K562 (cell line): Measurements from ENCODE around the gene CGREF1. TPM values are rescaled to one million over a fixed set of nuclear protein-coding genes. Genes with fewer than 3 reads are reported as not detected.

Experiments
- BHLHE40 ChIP-seq: IDR thresholded peaks from 2 replicates; pipeline ENCODE4 v1.6.1; 2011; ENCODE audit warnings: low read length, improper control_type of control experiment
- CBFB ChIP-seq: sonication (generic); formaldehyde crosslinking; IDR thresholded peaks from 2 replicates; pipeline ENCODE4 v1.4.0; 2020; ENCODE audit warnings: mild to moderate bottlenecking, missing genetic modification reagents
- DACH1 ChIP-seq: fragments of 450-650 bp; IDR thresholded peaks from 2 replicates; pipeline ENCODE4 v1.6.1; 2018; ENCODE audit not compliant: partially characterized antibody
- DDX20 ChIP-seq: fragments of 450-650 bp; IDR thresholded peaks from 2 replicates; pipeline ENCODE4 v1.6.1; 2016; ENCODE audit warnings: missing genetic modification characterization, low read depth, mild to moderate bottlenecking, missing compliant biosample characterization, moderate library complexity
- E2F4 ChIP-seq: sonication (generic); formaldehyde crosslinking; IDR thresholded peaks from 2 replicates; pipeline ENCODE4 v1.8.0; 2022; ENCODE audit warnings: mild to moderate bottlenecking, low read depth, missing genetic modification reagents
- E2F6 ChIP-seq, 2 experiments: IDR thresholded peaks; 2 replicates each; pipeline ENCODE4 v1.6.1; 2011; ENCODE audit warnings: borderline replicate concordance in 1 of 2, control low read depth in 1 of 2, low read depth in 1 of 2, low read length in 1 of 2, mild to moderate bottlenecking in 1 of 2, mixed read lengths in 1 of 2, moderate library complexity in 1 of 2; ENCODE audit not compliant: insufficient read depth in 1 of 2, insufficient read length in 1 of 2, poor library complexity in 1 of 2, severe bottlenecking in 1 of 2; ENCODE audit errors: extremely low read depth in 1 of 2
- ERF ChIP-seq: fragments of 450-650 bp; formaldehyde crosslinking; IDR thresholded peaks from 2 replicates; pipeline ENCODE4 v1.4.0; 2020; ENCODE audit warnings: mild to moderate bottlenecking, mixed read lengths
- ETS2 ChIP-seq: IDR thresholded peaks from 2 replicates; pipeline ENCODE4 v1.6.1; 2016; ENCODE audit warnings: borderline replicate concordance, missing genetic modification characterization, mild to moderate bottlenecking, moderate library complexity, missing compliant biosample characterization; ENCODE audit not compliant: poor library complexity, severe bottlenecking
- FOXJ3 ChIP-seq: sonication (generic); formaldehyde crosslinking; IDR thresholded peaks from 2 replicates; pipeline ENCODE4 v1.4.0; 2020; ENCODE audit warnings: mild to moderate bottlenecking, missing genetic modification reagents
- GTF2B ChIP-seq: IDR thresholded peaks from 2 replicates; pipeline ENCODE4 v1.6.1; 2011; ENCODE audit not compliant: insufficient read length; ENCODE audit errors: extremely low read depth
- HDAC1 ChIP-seq, 2 experiments: fragments of 450-650 bp; IDR thresholded peaks; 2 replicates each; pipeline ENCODE4 v1.6.1; 2016 to 2017; ENCODE audit warnings: inconsistent platforms in 1 of 2, mild to moderate bottlenecking in 1 of 2, moderate library complexity in 1 of 2
- HDAC6 ChIP-seq: IDR thresholded peaks from 2 replicates; pipeline ENCODE4 v1.6.1; 2012; ENCODE audit warnings: low read depth, mild to moderate bottlenecking, control low read depth, inconsistent platforms, low read length, moderate library complexity
- HES1 ChIP-seq: fragments of 450-650 bp; IDR thresholded peaks from 2 replicates; pipeline ENCODE4 v1.6.1; 2016; ENCODE audit warnings: low read depth, mild to moderate bottlenecking, moderate library complexity
- HIVEP1 ChIP-seq: fragments of 250-450 bp; sonication (Bioruptor Pico); IDR thresholded peaks from 2 replicates; pipeline ENCODE4 v1.4.0; 2020; ENCODE audit warnings: mild to moderate bottlenecking
- HNRNPUL1 ChIP-seq: fragments of 200-400 bp; formaldehyde crosslinking; IDR thresholded peaks from 2 replicates; pipeline ENCODE4 v1.6.1; 2017; ENCODE audit warnings: low read length
- JUND ChIP-seq, 2 experiments: IDR thresholded peaks; 2 replicates in 1 of 2; 3 replicates in 1 of 2; pipeline ENCODE4 v1.6.1; 2011; ENCODE audit warnings: borderline replicate concordance in 2 of 2, low read depth in 2 of 2, low read length in 2 of 2, improper control_type of control experiment in 1 of 2, missing biosample characterization in 1 of 2, missing genetic modification characterization in 1 of 2, missing genetic modification reagents in 1 of 2
- MYBL2 ChIP-seq, 2 experiments: fragments of 450-650 bp in 1 of 2; sonication (generic) in 1 of 2; formaldehyde crosslinking in 1 of 2; IDR thresholded peaks; 2 replicates each; pipeline versions ENCODE4 v1.6.1 to v1.8.1; 2017 to 2022; ENCODE audit warnings: borderline replicate concordance in 1 of 2, inconsistent platforms in 1 of 2, low read depth in 1 of 2, mild to moderate bottlenecking in 1 of 2, missing genetic modification reagents in 1 of 2, moderate library complexity in 1 of 2
- NCOA4 ChIP-seq: fragments of 450-650 bp; IDR thresholded peaks from 2 replicates; pipeline ENCODE4 v1.6.1; 2018; ENCODE audit warnings: mild to moderate bottlenecking; ENCODE audit not compliant: partially characterized antibody
- PURB ChIP-seq: sonication (generic); formaldehyde crosslinking; IDR thresholded peaks from 2 replicates; pipeline ENCODE4 v1.9.0; 2021; ENCODE audit warnings: low read depth, mild to moderate bottlenecking, missing genetic modification reagents
- RFX7 ChIP-seq: fragments of 250-450 bp; sonication (Bioruptor Pico); IDR thresholded peaks from 2 replicates; pipeline ENCODE4 v1.5.1; 2021; ENCODE audit warnings: mild to moderate bottlenecking
- TRIM24 ChIP-seq, 2 experiments: fragments of 450-650 bp; IDR thresholded peaks; 2 replicates each; pipeline ENCODE4 v1.6.1; 2016
- WHSC1 ChIP-seq: IDR thresholded peaks from one replicate; pipeline ENCODE4 v1.6.1; 2012; ENCODE audit warnings: low read length, control low read depth, inconsistent platforms
- ZKSCAN3 ChIP-seq: fragments of 250-450 bp; sonication (Bioruptor Pico); IDR thresholded peaks from 2 replicates; pipeline ENCODE4 v1.4.0; 2020
- ZNF124 ChIP-seq: sonication (generic); formaldehyde crosslinking; IDR thresholded peaks from 2 replicates; pipeline ENCODE4 v1.8.1; 2022; ENCODE audit warnings: missing genetic modification reagents
- ZNF146 ChIP-seq: IDR thresholded peaks from one replicate; pipeline ENCODE4 v1.6.1; 2018; ENCODE audit warnings: missing compliant biosample characterization; ENCODE audit not compliant: unreplicated experiment
- ZNF232 ChIP-seq: sonication (generic); formaldehyde crosslinking; IDR thresholded peaks from 2 replicates; pipeline ENCODE4 v1.8.0; 2022; ENCODE audit warnings: mild to moderate bottlenecking, missing genetic modification reagents
- ZNF766 ChIP-seq: fragments of 200-800 bp; sonication (Bioruptor generic); conservative IDR thresholded peaks from 2 replicates; pipeline ENCODE4 v1.6.1; 2016; ENCODE audit warnings: missing genetic modification characterization, missing compliant biosample characterization
- polyA plus RNA-seq, 8 experiments: library from polyadenylated mRNA; depleted of rRNA in 4 of 8; stranded (reverse) in 5 of 8; unstranded in 3 of 8; fragments of >200 nt; fragmentation: Nextera tagmentation in 2 of 8; fragmentation: Illumina TruSeq in 1 of 8; extraction: Ambion mirVana in 2 of 8; extraction: Trizol in 1 of 8; gene quantifications; 2 replicates each; pipeline versions ENCODE4 v1.2.1 to v1.2.3, GENCODE V29; 2011 to 2014; ENCODE audit warnings: inconsistent platforms in 1 of 8, missing spikeins in 1 of 8
- total RNA-seq, 7 experiments: library from RNA; depleted of rRNA in 6 of 7; stranded (reverse); fragments of >200 nt in 6 of 7; fragmentation: Illumina TruSeq in 2 of 7; extraction: Trizol in 2 of 7; gene quantifications; 2 replicates each; pipeline versions ENCODE4 v1.2.1 to v1.2.3, GENCODE V29; 2011 to 2021; ENCODE audit warnings: low replicate concordance in 1 of 7

Gene CGREF1
- total and polyA plus RNA-seq, 9 of the 15 experiments (the other 6 are each of a cell fraction or from before 2014, with no cell fraction given): 0.07 to 0.50 (median 0.37) TPM

- TF ChIP-seq E2F4 (CRISPR knock-in tag): no peak
- no peak for TF ChIP-seq FOXJ3 (CRISPR knock-in tag)
- TF ChIP-seq TRIM24 (IDR thresholded peaks at IDR 0.05): no peak
- TF ChIP-seq ERF (CRISPR knock-in tag): no peak
- 0 out of 4 replicates have a peak, but pooled peaks of 1 of the 2 experiments have one; percentile 17 for TF ChIP-seq HDAC1 (IDR thresholded peaks at IDR 0.05)
- no peak for TF ChIP-seq ZNF766 (CRISPR knock-in tag)
- TF ChIP-seq GTF2B: no peak
- TF ChIP-seq CBFB (CRISPR knock-in tag): no peak
- no peak for TF ChIP-seq HNRNPUL1
- TF ChIP-seq DDX20 (tag): no peak
- TF ChIP-seq WHSC1: no peak
- 0 out of 2 replicates have a peak, but pooled peaks have one; percentile 23 for TF ChIP-seq JUND (IDR thresholded peaks at IDR 0.05; ENCODE audit: borderline replicate concordance, low read depth, low read length)
- no peak for TF ChIP-seq JUND (tag; IDR thresholded peaks at IDR 0.05; ENCODE audit: borderline replicate concordance, low read depth, low read length)
- no peak for TF ChIP-seq MYBL2 (IDR thresholded peaks at IDR 0.05; ENCODE audit: low read depth)
- TF ChIP-seq MYBL2 (CRISPR knock-in tag; IDR thresholded peaks at IDR 0.05; ENCODE audit: borderline replicate concordance): no peak
- no peak for TF ChIP-seq HIVEP1
- TF ChIP-seq E2F6 (IDR thresholded peaks at IDR 0.05; ENCODE audit: borderline replicate concordance in 1 of 2, extremely low read depth in 1 of 2, insufficient read depth in 1 of 2, insufficient read length in 1 of 2, low read depth in 1 of 2, low read length in 1 of 2, poor library complexity in 1 of 2, severe bottlenecking in 1 of 2): peak in 1 of 2 experiments; percentile 69
- no peak for TF ChIP-seq DACH1
- TF ChIP-seq ZNF232 (CRISPR knock-in tag): no peak
- no peak for TF ChIP-seq ZKSCAN3 (CRISPR knock-in tag)
- no peak for TF ChIP-seq ETS2 (tag)
- no peak for TF ChIP-seq ZNF146 (CRISPR knock-in tag)
- no peak for TF ChIP-seq NCOA4
- no peak for TF ChIP-seq HES1
- no peak for TF ChIP-seq RFX7
- no peak for TF ChIP-seq PURB (CRISPR knock-in tag)
- TF ChIP-seq BHLHE40: peak; percentile 66
- no peak for TF ChIP-seq HDAC6
- no peak for TF ChIP-seq ZNF124 (CRISPR knock-in tag)
Observed at GRCh38 chr2:27085673-27086089, 33.2 kb downstream of the CGREF1 start (continued).
